HG02938 (cell line): ENCODE measurements around the gene GALNT2.

Experiments used
- ATAC-seq: cut with Tn5 transposase; IDR thresholded peaks from one replicate; pipeline ENCODE4 v1.9.1; 2021; ENCODE audit warnings: mild to moderate bottlenecking, moderate library complexity; ENCODE audit not compliant: unreplicated experiment

Gene GALNT2

GRCh38 chr1:230204842-230205241 is 137.8 kb downstream of the GALNT2 start:
- ATAC-seq: no peak

- no peak for ATAC-seq
These were observed 138.7 kb downstream of the GALNT2 start for GRCh38 chr1:230205719-230206198.

GRCh38 chr1:230206207-230206606 is 139.2 kb downstream of the GALNT2 start:
- no peak for ATAC-seq

- no peak for ATAC-seq
These were observed 139.9 kb downstream of the GALNT2 start for GRCh38 chr1:230206976-230207375.

GRCh38 chr1:230207598-230207997 is 140.6 kb downstream of the GALNT2 start:
- ATAC-seq: no peak

GRCh38 chr1:230208619-230209261 is 141.7 kb downstream of the GALNT2 start:
- ATAC-seq: peak; percentile 59

GRCh38 chr1:230210326-230210980 is 143.4 kb downstream of the GALNT2 start:
- no peak for ATAC-seq

GRCh38 chr1:230210981-230211336 is 143.9 kb downstream of the GALNT2 start:
- ATAC-seq: no peak

GRCh38 chr1:230211436-230212145 is 144.6 kb downstream of the GALNT2 start:
- ATAC-seq: no peak

GRCh38 chr1:230212405-230212936 is 145.4 kb downstream of the GALNT2 start:
- peak; percentile 32 for ATAC-seq

- ATAC-seq: no peak
These were observed 148.0 kb downstream of the GALNT2 start for GRCh38 chr1:230215031-230215430.

- ATAC-seq: no peak
These were observed 148.5 kb downstream of the GALNT2 start for GRCh38 chr1:230215529-230215928.

GRCh38 chr1:230216896-230217295 is 149.9 kb downstream of the GALNT2 start:
- ATAC-seq: no peak

GRCh38 chr1:230218667-230219066 is 151.6 kb downstream of the GALNT2 start:
- ATAC-seq: no peak

GRCh38 chr1:230219174-230220067 is 152.4 kb downstream of the GALNT2 start:
- no peak for ATAC-seq

GRCh38 chr1:230220478-230220877 is 153.4 kb downstream of the GALNT2 start:
- no peak for ATAC-seq

GRCh38 chr1:230220907-230221306 is 153.9 kb downstream of the GALNT2 start:
- ATAC-seq: no peak

GRCh38 chr1:230222678-230223077 is 155.6 kb downstream of the GALNT2 start:
- ATAC-seq: peak; percentile 73

GRCh38 chr1:230224101-230224960 is 157.3 kb downstream of the GALNT2 start:
- ATAC-seq: no peak
